Omental fat pad (tissue), 4 donors: ENCODE data around the gene TMEM237. TPM values are rescaled to one million over a fixed set of nuclear protein-coding genes. Genes with fewer than 3 reads are reported as not detected.

Experiments used
- ATAC-seq: fragments of 150-250 bp; one replicate; pipeline ENCODE4 v1.9.1; 2016; ENCODE audit warnings: mild to moderate bottlenecking, moderate library complexity; ENCODE audit not compliant: low FRiP score
- DNase-seq: peaks from one replicate; pipeline ENCODE4 v3.0.0-alpha.2; 2019; ENCODE audit warnings: low spot score
- total RNA-seq, 4 donors: library from RNA; depleted of rRNA; stranded (reverse); fragments of >200 nt; gene quantifications; one replicate each; pipeline ENCODE4 v1.1.0, GENCODE V29; 2016
- TF ChIP-seq, protein P1 (sequence below), 3 donors: fragments of 450-650 bp; IDR thresholded peaks; one replicate each; pipeline ENCODE4 v1.5.1; 2016 to 2017; ENCODE audit warnings: antibody characterized with exemption in 3 of 3, mild to moderate bottlenecking in 3 of 3, moderate library complexity in 2 of 3

Gene TMEM237
- total RNA-seq, 4 donors from 2014 or later = 12.0 to 23.1 (median 16.7) TPM

DNA sequence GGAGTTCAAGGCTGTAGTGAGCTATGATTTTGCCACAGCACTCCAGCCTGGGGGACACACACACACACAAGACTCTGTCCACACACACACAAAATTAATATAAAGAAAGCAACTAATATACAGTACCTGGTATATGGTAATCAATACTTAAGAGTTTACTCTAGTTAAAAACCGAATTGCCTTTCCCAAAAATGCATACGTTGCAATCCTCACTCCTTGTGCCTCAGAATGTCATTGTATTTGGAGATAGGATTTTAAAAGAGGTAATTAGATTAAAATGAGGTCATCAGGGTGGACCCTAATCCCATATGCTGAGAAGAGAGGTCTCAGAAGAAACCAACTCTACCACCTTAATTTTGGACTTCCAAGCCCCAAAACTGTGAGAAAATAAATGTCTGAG lies 35.7 kb downstream of the TMEM237 start:
- DNase-seq = no peak
- TF ChIP-seq, protein P1, sequence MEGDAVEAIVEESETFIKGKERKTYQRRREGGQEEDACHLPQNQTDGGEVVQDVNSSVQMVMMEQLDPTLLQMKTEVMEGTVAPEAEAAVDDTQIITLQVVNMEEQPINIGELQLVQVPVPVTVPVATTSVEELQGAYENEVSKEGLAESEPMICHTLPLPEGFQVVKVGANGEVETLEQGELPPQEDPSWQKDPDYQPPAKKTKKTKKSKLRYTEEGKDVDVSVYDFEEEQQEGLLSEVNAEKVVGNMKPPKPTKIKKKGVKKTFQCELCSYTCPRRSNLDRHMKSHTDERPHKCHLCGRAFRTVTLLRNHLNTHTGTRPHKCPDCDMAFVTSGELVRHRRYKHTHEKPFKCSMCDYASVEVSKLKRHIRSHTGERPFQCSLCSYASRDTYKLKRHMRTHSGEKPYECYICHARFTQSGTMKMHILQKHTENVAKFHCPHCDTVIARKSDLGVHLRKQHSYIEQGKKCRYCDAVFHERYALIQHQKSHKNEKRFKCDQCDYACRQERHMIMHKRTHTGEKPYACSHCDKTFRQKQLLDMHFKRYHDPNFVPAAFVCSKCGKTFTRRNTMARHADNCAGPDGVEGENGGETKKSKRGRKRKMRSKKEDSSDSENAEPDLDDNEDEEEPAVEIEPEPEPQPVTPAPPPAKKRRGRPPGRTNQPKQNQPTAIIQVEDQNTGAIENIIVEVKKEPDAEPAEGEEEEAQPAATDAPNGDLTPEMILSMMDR (IDR thresholded peaks at IDR 0.05) = no peak
- no peak for ATAC-seq

DNA sequence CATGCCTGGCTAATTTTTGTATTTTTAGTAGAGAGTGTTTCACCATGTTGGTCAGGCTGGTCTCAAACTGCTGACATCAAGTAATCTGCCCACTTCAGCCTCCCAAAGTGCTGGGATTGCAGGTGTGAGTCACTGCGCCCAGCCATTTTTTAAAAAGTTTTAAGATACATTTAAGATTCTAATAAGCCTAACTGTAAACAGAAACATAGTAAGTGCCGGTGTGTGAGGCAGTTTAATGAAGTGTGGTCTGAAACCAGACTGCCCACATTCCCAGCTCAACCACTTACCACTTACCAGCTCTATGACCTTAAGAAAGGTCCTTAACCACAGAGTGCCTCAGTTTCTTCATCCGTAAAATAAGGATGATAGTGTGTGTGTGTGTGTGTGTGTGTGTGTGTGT lies 42.4 kb downstream of the TMEM237 start:
- ATAC-seq (no peak), DNase-seq (no peak)
- TF ChIP-seq, protein P1 (IDR thresholded peaks at IDR 0.05) = no peak

DNA sequence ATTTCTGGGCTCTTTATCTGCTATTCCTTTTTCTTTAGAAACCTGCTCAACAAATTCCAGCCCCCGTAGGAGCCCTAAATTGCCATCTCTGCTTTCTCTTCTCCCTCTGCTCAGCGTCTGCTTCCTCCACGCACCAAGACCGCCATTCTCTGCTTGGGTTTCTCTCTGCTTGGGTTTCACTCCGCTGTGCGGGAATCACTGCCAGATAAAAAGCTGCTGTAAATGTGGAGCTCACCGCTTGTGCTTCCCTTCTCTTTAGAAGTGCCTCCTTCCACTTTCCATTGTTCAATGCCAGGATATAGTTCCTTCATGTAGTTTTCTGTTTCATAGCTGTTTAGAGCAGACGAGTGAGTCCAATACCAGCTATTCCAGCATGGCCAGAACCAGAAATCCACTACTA lies 45.9 kb downstream of the TMEM237 start:
- DNase-seq (no peak), ATAC-seq (no peak)
- TF ChIP-seq, protein P1 (IDR thresholded peaks at IDR 0.05) = no peak

DNA sequence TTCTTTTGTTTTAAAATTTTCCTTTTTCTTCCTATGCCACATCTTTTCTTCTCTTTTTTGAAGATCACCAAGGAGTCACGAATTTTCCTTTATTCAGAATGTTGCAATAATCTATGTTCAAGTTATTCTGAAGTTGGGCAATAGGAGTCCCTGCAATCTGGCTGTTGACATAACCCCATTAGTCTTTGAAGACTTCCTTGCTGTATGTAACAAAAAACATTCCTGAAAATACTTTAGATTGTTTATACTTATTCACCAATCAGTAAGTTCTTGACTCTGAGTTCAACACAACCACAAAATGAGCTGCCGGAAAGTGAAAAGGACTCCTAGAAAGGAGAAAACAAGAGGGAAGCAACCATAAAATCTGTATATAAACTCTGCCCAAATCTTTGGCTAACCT lies 62.8 kb downstream of the TMEM237 start:
- no peak for DNase-seq
- no peak for ATAC-seq
- TF ChIP-seq, protein P1 (IDR thresholded peaks at IDR 0.05) = no peak

DNA sequence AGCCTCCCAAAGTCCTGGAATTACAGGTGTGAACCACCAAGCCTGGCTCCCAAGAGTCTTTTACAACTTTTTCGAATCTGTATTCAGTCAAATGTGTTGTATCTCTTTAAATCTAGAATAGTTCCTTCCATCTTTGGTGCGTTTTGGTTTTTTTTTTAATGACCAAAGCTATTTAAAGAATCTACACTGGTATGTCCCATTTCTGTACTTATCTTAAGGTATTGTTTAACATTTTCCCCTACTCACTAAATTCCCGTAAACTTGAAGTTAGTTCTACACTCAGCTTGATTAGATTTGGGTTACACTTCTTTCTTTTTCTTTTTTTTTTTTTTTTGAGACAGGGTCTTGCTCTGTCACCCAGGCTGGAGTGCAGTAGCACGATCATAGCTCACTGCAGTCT lies 63.8 kb downstream of the TMEM237 start:
- ATAC-seq = no peak
- TF ChIP-seq, protein P1 (IDR thresholded peaks at IDR 0.05) = no peak

DNA sequence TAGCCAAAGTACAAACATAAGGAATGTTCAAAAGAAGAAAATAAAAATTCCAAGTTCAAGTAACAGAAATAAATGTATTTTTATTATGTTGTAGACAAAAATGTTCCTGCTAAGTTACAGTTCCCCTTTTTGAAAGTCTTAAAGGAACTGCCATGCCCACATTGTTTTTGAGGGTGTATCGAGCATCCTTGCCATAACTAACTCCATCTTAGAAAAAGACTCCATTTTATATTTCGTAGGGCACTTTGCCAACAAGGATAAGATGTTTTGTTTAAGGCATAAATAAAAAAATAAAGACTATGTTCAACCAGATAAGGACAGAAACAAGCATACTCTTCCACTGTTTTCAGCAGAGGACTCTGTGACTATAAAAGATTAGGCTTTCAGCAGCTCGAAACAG lies 67.3 kb downstream of the TMEM237 start:
- TF ChIP-seq, protein P1 (IDR thresholded peaks at IDR 0.05) = no peak
- DNase-seq = no peak
- ATAC-seq = no peak

More for the DNA sequence above, 63.8 kb downstream of the TMEM237 start:
- no peak for DNase-seq

DNA sequence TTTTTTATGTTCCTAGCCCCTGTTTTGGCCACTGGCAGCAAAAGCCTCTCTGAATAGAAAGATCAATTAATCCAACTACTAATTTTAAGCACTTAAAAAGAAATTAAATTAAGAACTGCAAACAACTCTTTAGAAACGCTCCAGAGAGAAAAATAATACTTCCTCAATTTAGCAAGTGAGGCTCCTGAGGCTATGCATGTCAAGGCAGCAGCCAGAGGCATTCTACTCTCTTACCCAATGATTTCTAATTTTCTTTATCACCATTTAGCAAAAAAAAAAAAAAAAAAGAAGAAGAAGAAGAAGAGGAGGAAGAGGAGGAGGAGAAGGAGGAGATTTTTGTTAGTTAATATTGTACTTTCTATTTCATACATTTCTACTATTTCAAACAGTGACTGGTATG lies 68.5 kb downstream of the TMEM237 start:
- DNase-seq (no peak), ATAC-seq (no peak)
- TF ChIP-seq, protein P1 (IDR thresholded peaks at IDR 0.05) = no peak
